ENCODE measurements around the gene FRMPD1. TPM values are rescaled to one million over a fixed set of nuclear protein-coding genes. Genes with fewer than 3 reads are reported as not detected.

The FRMPD1 gene
- total and polyA plus RNA-seq, 2 of the 13 experiments (the other 11 are each of a cell fraction or from before 2014, with no cell fraction given), result not detected

GRCh38 chr9:37784616-37785483, 134.1 kb downstream of the FRMPD1 start, which contains the start of gene EXOSC3 (continued):
- TF ChIP-seq RNF219 (CRISPR knock-in tag; IDR thresholded peaks at IDR 0.05), result no peak
- no peak for TF ChIP-seq ZNF432 (CRISPR knock-in tag; IDR thresholded peaks at IDR 0.05; ENCODE audit: borderline replicate concordance)
- peak; percentile 26 for TF ChIP-seq PHF5A (CRISPR knock-in tag; IDR thresholded peaks at IDR 0.05; ENCODE audit: low read depth, unreplicated experiment)
- TF ChIP-seq ZFP90 (CRISPR knock-in tag; IDR thresholded peaks at IDR 0.05; ENCODE audit: borderline replicate concordance), result no peak; the same call in 1 of the 2 replicates
- TF ChIP-seq PATZ1 (CRISPR knock-in tag; IDR thresholded peaks at IDR 0.05), result no peak
- TF ChIP-seq SOX6 (IDR thresholded peaks at IDR 0.05), result no peak
- TF ChIP-seq SOX6 (CRISPR knock-in tag; IDR thresholded peaks at IDR 0.05), result peak; percentile 63
- TF ChIP-seq SRSF4 (IDR thresholded peaks at IDR 0.05; ENCODE audit: low read depth, low read length, poor library complexity, severe bottlenecking), result no peak
- no peak for TF ChIP-seq ZNF121 (CRISPR knock-in tag; IDR thresholded peaks at IDR 0.05)
- no peak for TF ChIP-seq KLF12 (CRISPR knock-in tag; IDR thresholded peaks at IDR 0.05; ENCODE audit: borderline replicate concordance)
- TF ChIP-seq ZNF407 (CRISPR knock-in tag; IDR thresholded peaks at IDR 0.05; ENCODE audit: not compliant biosample characterization), result peak; percentile 88
- TF ChIP-seq TSC22D2 (CRISPR knock-in tag; IDR thresholded peaks at IDR 0.05; ENCODE audit: borderline replicate concordance), result no peak
- peak; percentile 98 for TF ChIP-seq KDM2A (CRISPR knock-in tag; IDR thresholded peaks at IDR 0.05; ENCODE audit: borderline replicate concordance, low read depth)
- TF ChIP-seq ZNF577 (CRISPR knock-in tag; IDR thresholded peaks at IDR 0.05; ENCODE audit: borderline replicate concordance, low read depth), result no peak

All from HepG2 (cell line).